Stimulated activated CD8-positive, alpha-beta memory T cell treated with anti-CD3 and anti-CD28 coated beads, Interleukin-2, amount 100 ng/mL, for 48 hours (primary cell): ENCODE results near the gene GORASP2.
A peak's percentile ranks its signal among the peaks of the same experiment; 100 is the strongest.
"Not testable (repeated sequence)": the region's sequence is repeated elsewhere in the genome, so short reads cannot be mapped to it uniquely, and the experiment has no call there.

Experiments used
- DNase-seq, 2 donors: peaks; one replicate each; pipeline ENCODE4 v3.0.0-alpha.2; 2020; ENCODE audit warnings: low read depth in 2 of 2

Gene GORASP2

GRCh38 chr2:170928824-170929685, at the start of gene GORASP2:
TSS of gene GORASP2 (plus strand) at chr2:170929253. CDS start at chr2:170929341, 88 bp downstream.
- peak; percentile 93 to 94 for DNase-seq

DNA sequence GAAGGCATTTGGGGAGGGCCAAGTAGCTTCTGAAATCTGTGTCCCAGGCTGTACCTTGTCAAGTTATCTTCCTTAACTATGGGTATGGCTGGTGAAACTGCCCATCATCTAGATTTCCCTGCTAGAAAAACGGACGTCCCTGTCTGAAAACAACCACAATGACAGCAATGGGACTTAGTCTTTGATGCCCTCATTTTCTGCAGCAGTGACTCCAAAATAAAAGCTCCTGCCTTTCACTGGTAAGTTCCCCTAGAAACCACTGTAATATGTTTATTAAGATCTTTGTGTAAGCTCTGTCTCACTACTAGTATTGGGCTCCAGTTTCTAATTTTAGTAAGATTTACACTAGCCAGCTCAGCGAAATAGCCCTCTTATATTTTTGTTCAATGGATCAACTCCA, 47.2 kb upstream of the GORASP2 start:
- no peak for DNase-seq

DNA sequence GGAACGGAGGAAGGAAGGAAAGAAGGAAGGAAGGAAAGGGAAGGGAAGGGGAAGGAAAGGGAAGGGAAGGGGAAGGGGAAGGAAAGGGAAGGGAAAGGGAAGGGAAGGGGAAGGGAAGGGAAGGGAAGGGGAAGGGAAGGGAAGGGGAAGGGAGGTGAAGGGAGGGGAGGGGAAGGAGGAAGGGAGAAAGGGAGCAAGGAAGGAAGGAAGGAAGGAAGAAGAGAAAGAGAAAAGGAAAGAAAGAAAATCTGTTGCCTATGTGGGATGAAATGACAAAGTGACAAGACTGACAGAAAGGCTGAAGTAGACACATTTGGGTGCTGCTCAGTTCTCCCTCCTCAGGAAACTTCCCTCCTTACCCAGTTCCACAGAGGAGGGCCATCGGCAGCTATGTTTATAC, 46.3 kb upstream of the GORASP2 start:
- no peak for DNase-seq

DNA sequence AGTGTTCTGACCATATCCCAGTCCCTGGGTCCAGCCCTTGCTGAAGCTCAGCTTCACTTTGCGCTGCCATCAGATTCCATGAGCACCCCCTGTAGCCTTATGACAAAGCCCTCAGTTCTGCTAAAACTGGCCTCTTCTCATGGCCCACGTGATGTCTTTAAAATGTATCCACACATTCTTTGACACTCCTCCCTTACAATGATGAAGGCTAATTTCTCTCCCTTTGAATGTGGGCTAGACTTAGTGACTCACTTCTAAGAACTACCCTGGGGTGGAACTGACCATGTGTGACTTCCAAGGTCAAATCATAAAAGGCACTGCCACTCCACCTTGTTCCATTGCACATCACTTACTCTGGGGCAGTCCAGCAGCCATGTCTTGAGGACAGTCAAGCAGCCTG, 45.4 kb upstream of the GORASP2 start:
- no peak for DNase-seq

- DNase-seq = no peak
Measured at GRCh38 chr2:170885130-170885791, 43.8 kb upstream of the GORASP2 start.

DNA sequence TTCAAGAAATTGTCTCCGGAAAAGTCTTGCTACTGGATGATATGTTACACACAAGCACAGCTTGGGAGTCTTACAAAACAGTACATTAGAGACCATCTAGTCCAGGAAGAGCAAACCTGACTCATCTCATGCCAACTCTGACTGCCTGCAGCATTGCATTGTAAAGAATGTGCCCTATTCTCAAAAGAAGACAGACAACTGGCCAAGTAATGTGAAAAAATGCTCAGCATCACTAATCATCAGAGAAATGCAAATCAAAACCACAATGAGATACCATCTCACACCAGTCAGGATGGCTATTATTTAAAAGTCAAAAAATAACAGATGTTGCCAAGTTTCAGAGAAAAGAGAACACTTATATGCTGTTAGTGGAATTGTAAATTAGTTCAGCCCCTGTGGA, 42.7 kb upstream of the GORASP2 start:
- DNase-seq = no peak

- DNase-seq = no peak
Measured at GRCh38 chr2:170887496-170887895, 41.6 kb upstream of the GORASP2 start.

GRCh38 chr2:170887896-170888295, 41.2 kb upstream of the GORASP2 start:
- DNase-seq = no peak

GRCh38 chr2:170891893-170892292, 37.2 kb upstream of the GORASP2 start:
- DNase-seq = no peak

- DNase-seq = no peak
Measured at GRCh38 chr2:170892391-170892951, 36.6 kb upstream of the GORASP2 start.

DNA sequence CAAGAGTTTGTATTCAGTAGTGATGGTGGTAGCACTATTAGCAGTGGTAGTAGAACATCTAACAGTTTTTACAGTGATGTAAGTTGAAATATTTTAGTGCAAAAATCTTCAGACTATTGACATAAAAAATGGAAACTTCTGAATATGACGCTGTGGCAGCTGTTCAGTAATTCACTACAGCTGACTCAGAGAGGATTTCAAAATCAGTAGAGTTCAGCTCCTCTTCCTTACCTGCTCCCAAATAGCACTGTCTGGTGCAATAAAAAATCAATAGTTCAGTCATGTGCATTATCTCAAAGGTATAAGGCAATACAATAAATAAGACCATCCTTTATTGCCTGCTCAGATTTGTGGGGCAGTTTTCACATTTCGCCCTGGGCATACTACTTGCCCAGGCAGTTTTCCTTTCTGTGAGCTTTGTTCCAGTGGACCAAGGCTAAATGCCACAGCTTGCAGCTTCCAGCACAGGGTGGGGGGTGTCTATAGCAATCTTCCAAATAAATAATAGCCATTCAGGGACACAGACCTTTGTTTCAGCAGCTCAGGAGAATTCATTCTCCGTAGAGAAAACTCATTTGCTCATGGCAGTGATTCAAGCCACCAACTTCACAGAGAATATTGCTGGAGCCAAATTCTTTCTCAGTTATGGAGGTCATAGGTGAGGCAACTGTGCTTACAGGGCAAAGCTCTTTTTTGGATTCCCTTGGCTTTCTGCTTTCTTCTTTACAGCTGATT, 33.9 kb upstream of the GORASP2 start:
- DNase-seq = no peak

DNA sequence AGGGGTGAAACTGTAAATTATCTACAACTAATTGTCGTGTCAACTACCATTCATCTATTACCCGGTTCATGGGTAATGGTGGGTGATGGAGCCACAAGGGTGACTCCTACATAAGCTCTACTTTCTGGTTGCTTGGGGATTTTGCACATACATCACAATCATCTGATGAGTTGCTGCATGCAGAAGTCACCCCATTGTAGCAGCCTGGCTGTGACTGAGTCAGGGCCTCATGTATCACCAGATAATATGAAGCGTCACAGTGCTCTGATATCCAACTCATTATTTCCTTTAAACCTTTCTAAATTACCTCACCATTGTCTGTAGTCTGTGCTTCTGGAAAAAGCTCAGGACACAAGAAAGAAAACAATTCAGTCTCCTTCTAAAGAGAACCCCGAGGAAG, 32.4 kb upstream of the GORASP2 start:
- DNase-seq = no peak

GRCh38 chr2:170897108-170897507, 31.9 kb upstream of the GORASP2 start:
- DNase-seq = no peak

- DNase-seq = no peak
Measured at GRCh38 chr2:170905864-170906263, 23.2 kb upstream of the GORASP2 start.

- DNase-seq = no peak
Measured at GRCh38 chr2:170911314-170911889, 17.7 kb upstream of the GORASP2 start.

DNA sequence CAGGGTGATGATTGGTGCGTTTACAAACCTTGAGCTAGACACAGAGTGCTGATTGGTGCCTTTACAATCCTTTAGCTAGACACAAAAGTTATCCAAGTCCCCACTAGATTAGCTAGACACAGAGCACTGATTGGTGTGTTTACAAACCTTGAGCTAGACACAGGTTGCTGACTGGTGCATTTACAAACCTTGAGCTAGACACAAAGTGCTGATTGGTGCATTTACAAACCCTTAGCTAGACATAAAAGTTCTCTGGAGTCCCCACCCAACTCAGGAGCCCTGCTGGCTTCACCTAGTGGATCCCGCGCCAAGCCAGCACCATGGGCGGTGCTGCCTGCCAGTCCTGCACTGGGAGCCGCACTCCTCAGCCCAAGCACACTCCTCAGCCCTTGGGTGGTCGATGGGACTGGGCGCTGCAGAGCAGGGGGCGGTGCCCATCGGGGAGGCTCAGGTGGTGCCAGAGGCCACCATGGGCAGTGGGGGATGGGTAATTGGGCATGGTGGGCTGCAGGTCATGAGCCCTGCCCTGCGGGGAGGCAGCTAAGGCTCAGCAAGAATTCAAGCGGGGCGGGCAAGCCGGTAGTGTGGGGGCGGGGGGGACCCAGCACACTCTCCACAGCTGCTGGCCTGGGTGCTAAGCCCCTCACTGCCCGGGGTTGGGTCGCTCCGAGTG, 13.9 kb upstream of the GORASP2 start:
- DNase-seq = not testable (repeated sequence)

DNA sequence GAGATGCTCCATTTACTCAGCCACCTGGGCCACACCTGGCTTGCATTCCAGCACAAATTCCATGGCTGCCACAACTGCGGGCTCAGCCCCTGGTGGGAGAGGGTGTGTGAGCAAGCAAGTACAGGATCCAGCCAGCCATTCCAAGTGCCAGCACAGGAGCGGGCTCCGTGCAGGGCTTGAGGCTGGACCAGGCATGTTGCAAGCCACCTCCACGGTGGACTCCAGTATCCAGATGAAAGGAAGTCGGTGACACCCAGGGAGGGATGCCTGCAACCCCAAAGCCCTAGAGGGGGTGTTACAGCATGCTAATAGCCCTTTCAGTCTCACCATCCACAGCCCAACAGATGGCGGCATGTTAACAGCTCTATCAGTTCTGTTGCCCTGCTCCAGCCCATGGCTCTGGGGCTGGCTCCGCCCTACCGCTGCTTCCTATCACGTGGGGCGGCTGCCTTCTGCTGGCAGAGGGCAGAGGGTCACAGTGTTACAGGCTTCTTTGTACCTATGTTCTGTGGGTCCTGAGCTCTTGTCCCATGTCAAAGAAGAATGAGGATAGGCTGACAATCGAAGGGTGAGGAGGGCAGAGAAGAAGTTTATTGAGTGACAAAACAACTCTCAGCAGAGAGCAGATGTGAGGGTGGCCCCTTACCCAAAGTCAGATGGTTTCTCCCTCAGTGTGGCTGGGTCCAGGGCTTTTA, 11.7 kb upstream of the GORASP2 start:
- DNase-seq = no peak

DNA sequence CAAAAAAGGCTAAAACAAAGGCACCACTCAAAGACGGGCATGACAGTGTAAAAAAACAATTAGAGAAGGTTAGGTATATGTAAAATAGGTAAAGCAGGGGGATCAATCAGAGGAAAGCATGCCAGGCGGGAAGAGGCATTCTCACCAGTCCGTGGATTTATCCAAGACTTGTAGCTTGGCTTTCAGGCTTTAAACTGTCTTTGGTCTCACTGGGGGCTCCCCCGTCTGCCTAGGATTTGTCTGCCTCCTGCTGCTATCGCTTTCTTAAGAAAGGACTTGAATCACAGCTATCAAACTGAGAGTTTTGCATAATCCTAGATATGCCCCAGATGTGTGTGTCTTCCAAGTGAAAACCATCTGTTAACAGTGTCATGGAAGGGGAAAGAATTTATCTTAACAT, 11.1 kb upstream of the GORASP2 start:
- DNase-seq = no peak

- DNase-seq = not testable (repeated sequence)
Measured at GRCh38 chr2:170921873-170922272, 7.2 kb upstream of the GORASP2 start.

- DNase-seq = no peak
Measured at GRCh38 chr2:170922634-170923494, 6.2 kb upstream of the GORASP2 start.
